KMS-11 (cell line): Measurements from ENCODE around the gene SEMG2.

Experiments
- H2AFZ ChIP-seq: fragments of 200-600 bp; sonication (generic); 2 replicates; pipeline ENCODE4 v1.6.1; 2016; ENCODE audit warnings: antibody characterized with exemption, mixed run types, low read depth
- H3K27ac ChIP-seq: fragments of 200-600 bp; sonication (generic); 2 replicates; pipeline ENCODE4 v1.6.1; 2016; ENCODE audit warnings: mild to moderate bottlenecking, mixed run types
- H3K27me3 ChIP-seq: fragments of 200-600 bp; sonication (generic); 2 replicates; pipeline ENCODE4 v1.6.1; 2017; ENCODE audit warnings: mild to moderate bottlenecking, low read depth, mixed run types, moderate library complexity; ENCODE audit not compliant: insufficient read depth
- H3K36me3 ChIP-seq: fragments of 200-600 bp; sonication (generic); 2 replicates; pipeline ENCODE4 v1.6.1; 2017; ENCODE audit warnings: mild to moderate bottlenecking, mixed run types; ENCODE audit not compliant: insufficient read depth
- H3K4me1 ChIP-seq: fragments of 200-600 bp; sonication (generic); 2 replicates; pipeline ENCODE4 v1.6.1; 2016; ENCODE audit warnings: mild to moderate bottlenecking, low read depth, mixed run types; ENCODE audit not compliant: poor library complexity, severe bottlenecking
- H3K4me2 ChIP-seq: fragments of 200-600 bp; sonication (generic); 2 replicates; pipeline ENCODE4 v1.7.0; 2016; ENCODE audit warnings: mild to moderate bottlenecking, mixed run types
- H3K4me3 ChIP-seq: fragments of 200-600 bp; sonication (generic); IDR thresholded peaks from 2 replicates; pipeline ENCODE4 v1.6.1; 2017; ENCODE audit warnings: low read depth, low read length, mixed read lengths; ENCODE audit not compliant: insufficient read depth
- H3K79me2 ChIP-seq: fragments of 200-600 bp; sonication (generic); 2 replicates; pipeline ENCODE4 v1.6.1; 2016; ENCODE audit warnings: low read depth, mixed run types; ENCODE audit not compliant: insufficient read depth
- H3K9ac ChIP-seq: fragments of 200-600 bp; sonication (generic); 2 replicates; pipeline ENCODE4 v1.6.1; 2016; ENCODE audit warnings: mild to moderate bottlenecking, mixed run types
- H4K20me1 ChIP-seq: fragments of 200-600 bp; sonication (generic); 2 replicates; pipeline ENCODE4 v1.6.1; 2016; ENCODE audit warnings: mild to moderate bottlenecking, mixed run types; ENCODE audit not compliant: insufficient read depth
- CTCF ChIP-seq: fragments of 200-600 bp; sonication (generic); conservative IDR thresholded peaks from 2 replicates; pipeline ENCODE4 v1.6.1; 2017; ENCODE audit warnings: low read depth, mild to moderate bottlenecking, antibody characterized with exemption, low read length, moderate library complexity, mixed read lengths

Gene SEMG2

GRCh38 chr20:45179166-45179565, 42.0 kb upstream of the SEMG2 start:
- Histone ChIP-seq H3K9ac (no peak overlapping the region), H3K27me3 (no peaks in the 10 kb centered on the region), H3K27ac (no peak overlapping the region), H2AFZ (no peak overlapping the region), H3K4me2 (no peak overlapping the region), H4K20me1 (no peaks in the 10 kb centered on the region), H3K4me3 (no peak overlapping the region), H3K79me2 (no peaks in the 10 kb centered on the region), H3K36me3 (no peaks in the 10 kb centered on the region), H3K4me1 (no peaks in the 10 kb centered on the region)
- TF ChIP-seq CTCF: no peak

- Histone ChIP-seq H3K36me3 (no peaks in the 10 kb centered on the region), H2AFZ (no peak overlapping the region), H3K4me1 (no peaks in the 10 kb centered on the region), H4K20me1 (no peaks in the 10 kb centered on the region), H3K9ac (no peak overlapping the region), H3K27ac (no peak overlapping the region), H3K79me2 (no peaks in the 10 kb centered on the region), H3K27me3 (no peaks in the 10 kb centered on the region), H3K4me2 (no peak overlapping the region), H3K4me3 (no peak overlapping the region)
- TF ChIP-seq CTCF: no peak
Measured at GRCh38 chr20:45181639-45182038, 39.5 kb upstream of the SEMG2 start.

GRCh38 chr20:45183084-45183483, 38.1 kb upstream of the SEMG2 start:
- H3K4me2 ChIP-seq: no peak overlapping the region
- no peak overlapping the region for H2AFZ ChIP-seq
- no peaks in the 10 kb centered on the region for H4K20me1 ChIP-seq
- no peaks in the 10 kb centered on the region for H3K36me3 ChIP-seq
- H3K27ac ChIP-seq: no peak overlapping the region
- H3K4me1 ChIP-seq: no peaks in the 10 kb centered on the region
- no peaks in the 10 kb centered on the region for H3K27me3 ChIP-seq
- H3K4me3 ChIP-seq: no peak overlapping the region
- TF ChIP-seq CTCF: no peak
- no peak overlapping the region for H3K9ac ChIP-seq
- no peaks in the 10 kb centered on the region for H3K79me2 ChIP-seq

GRCh38 chr20:45187693-45188092, 33.5 kb upstream of the SEMG2 start:
- Histone ChIP-seq H2AFZ (no peak overlapping the region), H3K27me3 (no peaks in the 10 kb centered on the region), H3K27ac (no peak overlapping the region), H3K36me3 (no peaks in the 10 kb centered on the region), H3K9ac (no peak overlapping the region), H3K79me2 (no peaks in the 10 kb centered on the region), H3K4me3 (no peak overlapping the region), H3K4me2 (no peak overlapping the region), H3K4me1 (no peaks in the 10 kb centered on the region), H4K20me1 (no peaks in the 10 kb centered on the region)
- no peak for TF ChIP-seq CTCF

GRCh38 chr20:45189067-45189609, 32.0 kb upstream of the SEMG2 start:
- H3K79me2 ChIP-seq: no peaks in the 10 kb centered on the region
- no peaks in the 10 kb centered on the region for H3K4me1 ChIP-seq
- no peaks in the 10 kb centered on the region for H4K20me1 ChIP-seq
- no peaks in the 10 kb centered on the region for H3K27me3 ChIP-seq
- H3K4me2 ChIP-seq: no peak overlapping the region
- TF ChIP-seq CTCF: no peak
- no peak overlapping the region for H2AFZ ChIP-seq
- H3K36me3 ChIP-seq: no peaks in the 10 kb centered on the region
- no peak overlapping the region for H3K27ac ChIP-seq
- H3K4me3 ChIP-seq: no peak overlapping the region
- H3K9ac ChIP-seq: no peak overlapping the region
